HEK293 (cell line): ENCODE measurements around the gene KCNK4.

ENCODE experiments used
- CTCF ChIA-PET: fragments of 350-600 bp; formaldehyde crosslinking; extraction: SDS; loops from one replicate; lab custom pipeline; 2021; ENCODE audit warnings: antibody characterized with exemption; lab: Yijun Ruan, JAX
- POLR2A ChIA-PET: fragments of 300-600 bp; formaldehyde crosslinking; extraction: SDS; loops from one replicate; lab custom pipeline; 2020; ENCODE audit warnings: antibody characterized with exemption, inconsistent platforms; lab: Yijun Ruan, JAX
- H3K27ac ChIP-seq: fragments of 200-500 bp; sonication (Bioruptor generic); 2 replicates; pipeline ENCODE4 v1.5.1; 2014; ENCODE audit warnings: low read depth, low read length, control low read depth, inconsistent platforms; ENCODE audit errors: extremely low read depth
- H3K36me3 ChIP-seq, 2 experiments: fragments of 200-500 bp in 1 of 2; sonication (Bioruptor generic) in 1 of 2; 1 replicate in 1 of 2; 2 replicates in 1 of 2; pipeline ENCODE4 v1.5.1; 2014 to 2017; ENCODE audit warnings: inconsistent platforms in 2 of 2, low read length in 2 of 2; ENCODE audit not compliant: control insufficient read depth in 2 of 2, insufficient read depth in 1 of 2
- H3K4me1 ChIP-seq: fragments of 200-500 bp; sonication (Bioruptor generic); 2 replicates; pipeline ENCODE4 v1.5.1; 2014; ENCODE audit warnings: mild to moderate bottlenecking, low read length, inconsistent platforms; ENCODE audit not compliant: control insufficient read depth, insufficient read depth
- H3K4me3 ChIP-seq: 2 replicates; pipeline ENCODE4 v1.5.1; 2011; ENCODE audit warnings: low read depth, mild to moderate bottlenecking, control low read depth, low read length, moderate library complexity
- H3K9me3 ChIP-seq: fragments of 200-500 bp; sonication (Bioruptor generic); 2 replicates; pipeline ENCODE4 v1.5.1; 2014; ENCODE audit warnings: low read depth, low read length, inconsistent platforms; ENCODE audit not compliant: control insufficient read depth, insufficient read depth
- KLF1 ChIP-seq: fragments of 450-650 bp; formaldehyde crosslinking; IDR thresholded peaks from 2 replicates; pipeline ENCODE4 v1.5.1; 2016; ENCODE audit warnings: missing biosample characterization, missing genetic modification characterization
- ZBTB17 ChIP-seq: fragments of 450-650 bp; formaldehyde crosslinking; IDR thresholded peaks from 2 replicates; pipeline ENCODE4 v1.5.1; 2016; ENCODE audit warnings: missing biosample characterization, missing genetic modification characterization
- ZBTB20 ChIP-seq: fragments of 450-650 bp; formaldehyde crosslinking; IDR thresholded peaks from 2 replicates; pipeline ENCODE4 v1.5.1; 2016; ENCODE audit warnings: missing biosample characterization, missing genetic modification characterization
- ZNF157 ChIP-seq: fragments of 450-650 bp; formaldehyde crosslinking; IDR thresholded peaks from 2 replicates; pipeline ENCODE4 v1.5.1; 2016; ENCODE audit warnings: missing biosample characterization, missing genetic modification characterization
- ZNF473 ChIP-seq: fragments of 450-650 bp; formaldehyde crosslinking; IDR thresholded peaks from 2 replicates; pipeline ENCODE4 v1.5.1; 2017; ENCODE audit warnings: missing biosample characterization, missing genetic modification characterization
- ZNF501 ChIP-seq: fragments of 450-650 bp; formaldehyde crosslinking; IDR thresholded peaks from 2 replicates; pipeline ENCODE4 v1.5.1; 2016; ENCODE audit warnings: missing biosample characterization, missing genetic modification characterization
- ZNF610 ChIP-seq: fragments of 450-650 bp; formaldehyde crosslinking; IDR thresholded peaks from 2 replicates; pipeline ENCODE4 v1.5.1; 2016; ENCODE audit warnings: missing biosample characterization, missing genetic modification characterization, borderline replicate concordance
- ZNF621 ChIP-seq: fragments of 450-650 bp; formaldehyde crosslinking; IDR thresholded peaks from 2 replicates; pipeline ENCODE4 v1.5.1; 2017; ENCODE audit warnings: missing biosample characterization, missing genetic modification characterization
- ZNF624 ChIP-seq: fragments of 450-650 bp; formaldehyde crosslinking; IDR thresholded peaks from 2 replicates; pipeline ENCODE4 v1.5.1; 2017; ENCODE audit warnings: missing biosample characterization, missing genetic modification characterization
- ZSCAN23 ChIP-seq: fragments of 450-650 bp; formaldehyde crosslinking; IDR thresholded peaks from 2 replicates; pipeline ENCODE4 v1.5.1; 2016; ENCODE audit warnings: missing biosample characterization, missing genetic modification characterization
- TF ChIP-seq, protein P1 (sequence below): fragments of 450-650 bp; formaldehyde crosslinking; IDR thresholded peaks from 2 replicates; pipeline ENCODE4 v1.5.1; 2016; ENCODE audit warnings: missing biosample characterization, missing genetic modification characterization, low read depth
- TF ChIP-seq, protein P2 (sequence below): fragments of 450-650 bp; formaldehyde crosslinking; IDR thresholded peaks from 2 replicates; pipeline ENCODE4 v1.5.1; 2016; ENCODE audit warnings: missing biosample characterization, missing genetic modification characterization
- TF ChIP-seq, protein P3 (sequence below): fragments of 450-650 bp; formaldehyde crosslinking; IDR thresholded peaks from 2 replicates; pipeline ENCODE4 v1.5.0; 2017; ENCODE audit warnings: missing biosample characterization, missing genetic modification characterization, borderline replicate concordance
- TF ChIP-seq, protein P4 (sequence below): fragments of 450-650 bp; formaldehyde crosslinking; IDR thresholded peaks from 2 replicates; pipeline ENCODE4 v1.5.1; 2016; ENCODE audit warnings: missing biosample characterization, missing genetic modification characterization
- TF ChIP-seq, protein P5 (sequence below): fragments of 450-650 bp; formaldehyde crosslinking; IDR thresholded peaks from 2 replicates; pipeline ENCODE4; 2016; ENCODE audit warnings: missing biosample characterization, missing genetic modification characterization
- TF ChIP-seq, protein P6 (sequence below): fragments of 450-650 bp; formaldehyde crosslinking; IDR thresholded peaks from 2 replicates; pipeline ENCODE4 v1.5.1; 2016; ENCODE audit warnings: missing biosample characterization, missing genetic modification characterization

Gene KCNK4

DNA sequence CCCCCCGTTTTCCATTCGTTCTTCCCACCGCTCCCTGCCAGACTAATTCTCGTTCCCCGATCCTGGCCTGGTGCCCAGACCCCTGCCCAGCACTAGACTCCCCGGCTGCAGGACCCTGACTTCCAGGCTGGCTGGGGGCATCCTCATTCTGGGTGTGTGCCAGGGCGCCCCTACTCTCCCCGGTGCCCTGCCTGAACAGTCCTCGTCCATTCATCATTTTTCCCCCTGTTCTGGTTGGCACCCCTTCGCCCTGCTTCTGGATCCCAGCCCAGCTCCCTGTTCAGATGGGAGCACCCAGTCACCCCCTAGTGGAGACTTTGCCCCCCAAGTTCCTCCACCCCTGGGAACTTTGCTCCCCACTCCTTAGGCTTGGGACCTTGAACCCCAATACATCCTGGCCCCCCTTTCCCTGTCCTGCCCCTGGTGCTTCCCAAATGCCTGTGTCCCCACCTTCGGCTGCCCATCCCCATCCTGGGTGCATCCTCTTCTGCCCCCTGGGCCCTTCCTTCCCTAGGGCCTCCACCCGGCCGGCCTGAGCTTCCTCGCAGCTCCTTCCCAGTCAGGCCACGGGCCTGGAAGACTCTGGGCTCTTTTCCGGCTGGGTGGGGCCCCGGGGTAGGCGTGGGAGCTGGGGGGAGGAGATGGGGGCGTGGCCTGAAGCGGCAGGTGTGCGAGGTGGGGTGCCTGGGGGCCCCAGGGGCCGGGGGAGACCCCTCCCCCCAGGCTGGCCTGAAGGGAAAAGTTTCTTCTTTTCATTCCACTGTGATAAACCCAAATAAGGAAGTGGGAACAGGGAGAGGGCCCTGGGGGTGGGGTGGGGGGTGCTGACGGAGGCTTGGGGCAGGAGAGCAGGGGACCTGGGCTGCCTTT lies 38.9 kb upstream of the KCNK4 start:
- ChIA-PET POLR2A (interaction anchor here (0.5 to 4.2 kb wide), 11 partner anchors 8 to 1553 kb away, joined by 3 to 52 read pairs (median 4); partner anchors contain the start of genes ESRRA, FKBP2 and NUDT22), CTCF (interaction anchor here (0.6 to 3.6 kb wide), 18 partner anchors 12 to 679 kb away, joined by 3 to 48 read pairs (median 4); partner anchors contain the start of genes BAD and CATSPERZ)
- Histone ChIP-seq H3K27ac (peak overlapping the region; percentile 3; the same call in 1 of the 2 replicates), H3K36me3 (peaks cover 0 to 27% of the 10 kb centered on the region in 2 experiments; a peak in 2 of 3 replicates), H3K4me3 (peak overlapping the region; percentile 48), H3K4me1 (peaks cover 10% of the 10 kb centered on the region), H3K9me3 (no peaks in the 10 kb centered on the region)
- TF ChIP-seq ZNF501 (tag by site-specific recombination) (no peak), ZNF621 (tag by site-specific recombination) (no peak), ZNF473 (tag by site-specific recombination) (no peak), ZNF624 (tag by site-specific recombination) (no peak), ZNF157 (tag by site-specific recombination) (no peak), ZBTB17 (tag by site-specific recombination) (peak; percentile 66), ZBTB20 (peak; percentile 20; the same call in 1 of the 2 replicates), ZNF610 (tag by site-specific recombination) (no peak), ZSCAN23 (tag by site-specific recombination) (no peak), KLF1 (tag by site-specific recombination) (peak; percentile 47)
- TF ChIP-seq, protein P1, sequence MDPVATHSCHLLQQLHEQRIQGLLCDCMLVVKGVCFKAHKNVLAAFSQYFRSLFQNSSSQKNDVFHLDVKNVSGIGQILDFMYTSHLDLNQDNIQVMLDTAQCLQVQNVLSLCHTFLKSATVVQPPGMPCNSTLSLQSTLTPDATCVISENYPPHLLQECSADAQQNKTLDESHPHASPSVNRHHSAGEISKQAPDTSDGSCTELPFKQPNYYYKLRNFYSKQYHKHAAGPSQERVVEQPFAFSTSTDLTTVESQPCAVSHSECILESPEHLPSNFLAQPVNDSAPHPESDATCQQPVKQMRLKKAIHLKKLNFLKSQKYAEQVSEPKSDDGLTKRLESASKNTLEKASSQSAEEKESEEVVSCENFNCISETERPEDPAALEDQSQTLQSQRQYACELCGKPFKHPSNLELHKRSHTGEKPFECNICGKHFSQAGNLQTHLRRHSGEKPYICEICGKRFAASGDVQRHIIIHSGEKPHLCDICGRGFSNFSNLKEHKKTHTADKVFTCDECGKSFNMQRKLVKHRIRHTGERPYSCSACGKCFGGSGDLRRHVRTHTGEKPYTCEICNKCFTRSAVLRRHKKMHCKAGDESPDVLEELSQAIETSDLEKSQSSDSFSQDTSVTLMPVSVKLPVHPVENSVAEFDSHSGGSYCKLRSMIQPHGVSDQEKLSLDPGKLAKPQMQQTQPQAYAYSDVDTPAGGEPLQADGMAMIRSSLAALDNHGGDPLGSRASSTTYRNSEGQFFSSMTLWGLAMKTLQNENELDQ (tag by site-specific recombination): no peak
- TF ChIP-seq, protein P2, sequence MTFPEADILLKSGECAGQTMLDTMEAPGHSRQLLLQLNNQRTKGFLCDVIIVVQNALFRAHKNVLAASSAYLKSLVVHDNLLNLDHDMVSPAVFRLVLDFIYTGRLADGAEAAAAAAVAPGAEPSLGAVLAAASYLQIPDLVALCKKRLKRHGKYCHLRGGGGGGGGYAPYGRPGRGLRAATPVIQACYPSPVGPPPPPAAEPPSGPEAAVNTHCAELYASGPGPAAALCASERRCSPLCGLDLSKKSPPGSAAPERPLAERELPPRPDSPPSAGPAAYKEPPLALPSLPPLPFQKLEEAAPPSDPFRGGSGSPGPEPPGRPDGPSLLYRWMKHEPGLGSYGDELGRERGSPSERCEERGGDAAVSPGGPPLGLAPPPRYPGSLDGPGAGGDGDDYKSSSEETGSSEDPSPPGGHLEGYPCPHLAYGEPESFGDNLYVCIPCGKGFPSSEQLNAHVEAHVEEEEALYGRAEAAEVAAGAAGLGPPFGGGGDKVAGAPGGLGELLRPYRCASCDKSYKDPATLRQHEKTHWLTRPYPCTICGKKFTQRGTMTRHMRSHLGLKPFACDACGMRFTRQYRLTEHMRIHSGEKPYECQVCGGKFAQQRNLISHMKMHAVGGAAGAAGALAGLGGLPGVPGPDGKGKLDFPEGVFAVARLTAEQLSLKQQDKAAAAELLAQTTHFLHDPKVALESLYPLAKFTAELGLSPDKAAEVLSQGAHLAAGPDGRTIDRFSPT (tag by site-specific recombination): peak; percentile 73
- TF ChIP-seq, protein P3, sequence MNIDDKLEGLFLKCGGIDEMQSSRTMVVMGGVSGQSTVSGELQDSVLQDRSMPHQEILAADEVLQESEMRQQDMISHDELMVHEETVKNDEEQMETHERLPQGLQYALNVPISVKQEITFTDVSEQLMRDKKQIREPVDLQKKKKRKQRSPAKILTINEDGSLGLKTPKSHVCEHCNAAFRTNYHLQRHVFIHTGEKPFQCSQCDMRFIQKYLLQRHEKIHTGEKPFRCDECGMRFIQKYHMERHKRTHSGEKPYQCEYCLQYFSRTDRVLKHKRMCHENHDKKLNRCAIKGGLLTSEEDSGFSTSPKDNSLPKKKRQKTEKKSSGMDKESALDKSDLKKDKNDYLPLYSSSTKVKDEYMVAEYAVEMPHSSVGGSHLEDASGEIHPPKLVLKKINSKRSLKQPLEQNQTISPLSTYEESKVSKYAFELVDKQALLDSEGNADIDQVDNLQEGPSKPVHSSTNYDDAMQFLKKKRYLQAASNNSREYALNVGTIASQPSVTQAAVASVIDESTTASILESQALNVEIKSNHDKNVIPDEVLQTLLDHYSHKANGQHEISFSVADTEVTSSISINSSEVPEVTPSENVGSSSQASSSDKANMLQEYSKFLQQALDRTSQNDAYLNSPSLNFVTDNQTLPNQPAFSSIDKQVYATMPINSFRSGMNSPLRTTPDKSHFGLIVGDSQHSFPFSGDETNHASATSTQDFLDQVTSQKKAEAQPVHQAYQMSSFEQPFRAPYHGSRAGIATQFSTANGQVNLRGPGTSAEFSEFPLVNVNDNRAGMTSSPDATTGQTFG (tag by site-specific recombination): no peak
- TF ChIP-seq, protein P4, sequence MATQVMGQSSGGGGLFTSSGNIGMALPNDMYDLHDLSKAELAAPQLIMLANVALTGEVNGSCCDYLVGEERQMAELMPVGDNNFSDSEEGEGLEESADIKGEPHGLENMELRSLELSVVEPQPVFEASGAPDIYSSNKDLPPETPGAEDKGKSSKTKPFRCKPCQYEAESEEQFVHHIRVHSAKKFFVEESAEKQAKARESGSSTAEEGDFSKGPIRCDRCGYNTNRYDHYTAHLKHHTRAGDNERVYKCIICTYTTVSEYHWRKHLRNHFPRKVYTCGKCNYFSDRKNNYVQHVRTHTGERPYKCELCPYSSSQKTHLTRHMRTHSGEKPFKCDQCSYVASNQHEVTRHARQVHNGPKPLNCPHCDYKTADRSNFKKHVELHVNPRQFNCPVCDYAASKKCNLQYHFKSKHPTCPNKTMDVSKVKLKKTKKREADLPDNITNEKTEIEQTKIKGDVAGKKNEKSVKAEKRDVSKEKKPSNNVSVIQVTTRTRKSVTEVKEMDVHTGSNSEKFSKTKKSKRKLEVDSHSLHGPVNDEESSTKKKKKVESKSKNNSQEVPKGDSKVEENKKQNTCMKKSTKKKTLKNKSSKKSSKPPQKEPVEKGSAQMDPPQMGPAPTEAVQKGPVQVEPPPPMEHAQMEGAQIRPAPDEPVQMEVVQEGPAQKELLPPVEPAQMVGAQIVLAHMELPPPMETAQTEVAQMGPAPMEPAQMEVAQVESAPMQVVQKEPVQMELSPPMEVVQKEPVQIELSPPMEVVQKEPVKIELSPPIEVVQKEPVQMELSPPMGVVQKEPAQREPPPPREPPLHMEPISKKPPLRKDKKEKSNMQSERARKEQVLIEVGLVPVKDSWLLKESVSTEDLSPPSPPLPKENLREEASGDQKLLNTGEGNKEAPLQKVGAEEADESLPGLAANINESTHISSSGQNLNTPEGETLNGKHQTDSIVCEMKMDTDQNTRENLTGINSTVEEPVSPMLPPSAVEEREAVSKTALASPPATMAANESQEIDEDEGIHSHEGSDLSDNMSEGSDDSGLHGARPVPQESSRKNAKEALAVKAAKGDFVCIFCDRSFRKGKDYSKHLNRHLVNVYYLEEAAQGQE (tag by site-specific recombination): no peak
- TF ChIP-seq, protein P5, sequence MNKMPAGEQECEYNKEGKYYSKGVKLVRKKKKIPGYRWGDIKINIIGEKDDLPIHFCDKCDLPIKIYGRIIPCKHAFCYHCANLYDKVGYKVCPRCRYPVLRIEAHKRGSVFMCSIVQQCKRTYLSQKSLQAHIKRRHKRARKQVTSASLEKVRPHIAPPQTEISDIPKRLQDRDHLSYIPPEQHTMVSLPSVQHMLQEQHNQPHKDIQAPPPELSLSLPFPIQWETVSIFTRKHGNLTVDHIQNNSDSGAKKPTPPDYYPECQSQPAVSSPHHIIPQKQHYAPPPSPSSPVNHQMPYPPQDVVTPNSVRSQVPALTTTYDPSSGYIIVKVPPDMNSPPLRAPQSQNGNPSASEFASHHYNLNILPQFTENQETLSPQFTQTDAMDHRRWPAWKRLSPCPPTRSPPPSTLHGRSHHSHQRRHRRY: no peak
- TF ChIP-seq, protein P6, sequence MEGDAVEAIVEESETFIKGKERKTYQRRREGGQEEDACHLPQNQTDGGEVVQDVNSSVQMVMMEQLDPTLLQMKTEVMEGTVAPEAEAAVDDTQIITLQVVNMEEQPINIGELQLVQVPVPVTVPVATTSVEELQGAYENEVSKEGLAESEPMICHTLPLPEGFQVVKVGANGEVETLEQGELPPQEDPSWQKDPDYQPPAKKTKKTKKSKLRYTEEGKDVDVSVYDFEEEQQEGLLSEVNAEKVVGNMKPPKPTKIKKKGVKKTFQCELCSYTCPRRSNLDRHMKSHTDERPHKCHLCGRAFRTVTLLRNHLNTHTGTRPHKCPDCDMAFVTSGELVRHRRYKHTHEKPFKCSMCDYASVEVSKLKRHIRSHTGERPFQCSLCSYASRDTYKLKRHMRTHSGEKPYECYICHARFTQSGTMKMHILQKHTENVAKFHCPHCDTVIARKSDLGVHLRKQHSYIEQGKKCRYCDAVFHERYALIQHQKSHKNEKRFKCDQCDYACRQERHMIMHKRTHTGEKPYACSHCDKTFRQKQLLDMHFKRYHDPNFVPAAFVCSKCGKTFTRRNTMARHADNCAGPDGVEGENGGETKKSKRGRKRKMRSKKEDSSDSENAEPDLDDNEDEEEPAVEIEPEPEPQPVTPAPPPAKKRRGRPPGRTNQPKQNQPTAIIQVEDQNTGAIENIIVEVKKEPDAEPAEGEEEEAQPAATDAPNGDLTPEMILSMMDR (tag by site-specific recombination): peak; percentile 91
